Lung (tissue), 12 donors: Measurements from ENCODE around the gene SFSWAP. TPM values are rescaled to one million over a fixed set of nuclear protein-coding genes. Genes with fewer than 3 reads are reported as not detected.

Experiments used
- ATAC-seq: fragments of 200-7000 bp; cut with Tn5 transposase; one replicate; pipeline ENCODE4 v1.9.1; 2020; ENCODE audit warnings: moderate number of reproducible peaks; ENCODE audit not compliant: insufficient read depth, low FRiP score
- DNase-seq, 3 donors: peaks; one replicate each; pipeline ENCODE4 v3.0.0-alpha.2; 2013 to 2017
- H3K27ac ChIP-seq, 2 donors: one replicate each; pipeline ENCODE4 v1.5.1; 2013; ENCODE audit warnings: mild to moderate bottlenecking in 2 of 2, moderate library complexity in 2 of 2, control low read depth in 1 of 2, inconsistent platforms in 1 of 2, low read depth in 1 of 2, low read length in 1 of 2
- H3K27me3 ChIP-seq, 3 donors: one replicate each; pipeline ENCODE4 v1.5.1; 2013; ENCODE audit warnings: low read length in 2 of 3; ENCODE audit not compliant: control insufficient read depth in 3 of 3, insufficient read depth in 3 of 3
- H3K36me3 ChIP-seq, 4 donors: one replicate each; pipeline ENCODE4 v1.5.1; 2013; ENCODE audit warnings: low read length in 4 of 4, mild to moderate bottlenecking in 1 of 4, moderate library complexity in 1 of 4; ENCODE audit not compliant: control insufficient read depth in 4 of 4, insufficient read depth in 4 of 4
- H3K4me1 ChIP-seq, 5 donors: one replicate each; pipeline ENCODE4 v1.5.1; 2013; ENCODE audit warnings: low read length in 5 of 5, mild to moderate bottlenecking in 2 of 5, moderate library complexity in 1 of 5; ENCODE audit not compliant: control insufficient read depth in 5 of 5, insufficient read depth in 5 of 5
- H3K4me3 ChIP-seq: one replicate; pipeline ENCODE4 v1.5.1; 2013; ENCODE audit warnings: mild to moderate bottlenecking, control low read depth, moderate library complexity
- H3K9ac ChIP-seq, 2 donors: one replicate each; pipeline ENCODE4 v1.5.1; 2013; ENCODE audit warnings: low read length in 2 of 2, control low read depth in 1 of 2; ENCODE audit not compliant: insufficient read depth in 1 of 2
- H3K9me3 ChIP-seq, 4 donors: one replicate each; pipeline ENCODE4 v1.5.1; 2013; ENCODE audit warnings: low read length in 3 of 4, mild to moderate bottlenecking in 1 of 4, moderate library complexity in 1 of 4; ENCODE audit not compliant: control insufficient read depth in 4 of 4, insufficient read depth in 3 of 4
- WGBS, 2 donors: extraction: QIAGEN DNeasy Blood & Tissue Kit; methylation state at CpG; one replicate each; pipeline ENCODE4 v1.1.7; 2013; 5-methylcytosine and 5-hydroxymethylcytosine counted together
- polyA plus RNA-seq, 2 donors: library from polyadenylated mRNA; stranded (reverse); fragments of 200-250 nt; gene quantifications; one replicate each; pipeline ENCODE4 v1.2.1, GENCODE V29; 2013
- total RNA-seq, 2 donors: library from RNA; depleted of rRNA in 1 of 2; stranded (reverse); fragments of >200 nt in 1 of 2; gene quantifications; one replicate each; pipeline ENCODE4 v1.2.1, GENCODE V29; 2014 to 2021
- TF ChIP-seq, protein P1 (sequence below): IDR thresholded peaks from 2 replicates; pipeline ENCODE4 v1.5.1; 2012; ENCODE audit warnings: mild to moderate bottlenecking; ENCODE audit errors: control extremely low read depth, extremely low read depth
- donor health status: control.
- donor health status: control.
- donor health status: Bipolar disorder and iron deficiency.
- donor health status: healthy.
- donor health status: DM: yes; HTN: yes; CAD: no.

Gene SFSWAP
- total and polyA plus RNA-seq, 4 donors = 23.3 to 49.9 (median 40.0) TPM

DNA sequence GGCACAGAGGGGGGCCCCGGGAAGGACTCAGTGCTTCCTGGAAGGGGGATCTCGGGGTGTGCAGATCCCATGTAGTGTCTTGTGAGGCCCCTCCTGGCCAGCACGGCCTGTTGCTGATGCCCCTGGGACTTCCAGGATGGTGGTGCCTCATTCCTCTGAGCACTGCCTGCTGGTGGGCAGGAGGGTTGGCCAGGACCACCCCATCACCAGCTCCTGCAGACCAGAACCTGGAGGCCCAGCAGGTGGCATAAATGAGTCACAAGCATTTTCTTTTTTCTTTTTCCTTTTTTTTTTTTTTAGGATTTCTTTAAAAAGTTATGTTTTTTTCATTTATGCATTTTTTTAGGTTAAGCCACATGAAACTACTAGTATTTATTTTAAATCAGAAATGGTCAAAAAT lies 125.3 kb downstream of the SFSWAP start:
- TF ChIP-seq, protein P1, sequence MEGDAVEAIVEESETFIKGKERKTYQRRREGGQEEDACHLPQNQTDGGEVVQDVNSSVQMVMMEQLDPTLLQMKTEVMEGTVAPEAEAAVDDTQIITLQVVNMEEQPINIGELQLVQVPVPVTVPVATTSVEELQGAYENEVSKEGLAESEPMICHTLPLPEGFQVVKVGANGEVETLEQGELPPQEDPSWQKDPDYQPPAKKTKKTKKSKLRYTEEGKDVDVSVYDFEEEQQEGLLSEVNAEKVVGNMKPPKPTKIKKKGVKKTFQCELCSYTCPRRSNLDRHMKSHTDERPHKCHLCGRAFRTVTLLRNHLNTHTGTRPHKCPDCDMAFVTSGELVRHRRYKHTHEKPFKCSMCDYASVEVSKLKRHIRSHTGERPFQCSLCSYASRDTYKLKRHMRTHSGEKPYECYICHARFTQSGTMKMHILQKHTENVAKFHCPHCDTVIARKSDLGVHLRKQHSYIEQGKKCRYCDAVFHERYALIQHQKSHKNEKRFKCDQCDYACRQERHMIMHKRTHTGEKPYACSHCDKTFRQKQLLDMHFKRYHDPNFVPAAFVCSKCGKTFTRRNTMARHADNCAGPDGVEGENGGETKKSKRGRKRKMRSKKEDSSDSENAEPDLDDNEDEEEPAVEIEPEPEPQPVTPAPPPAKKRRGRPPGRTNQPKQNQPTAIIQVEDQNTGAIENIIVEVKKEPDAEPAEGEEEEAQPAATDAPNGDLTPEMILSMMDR = no peak
- no peak overlapping the region for H3K9ac ChIP-seq
- H3K27ac ChIP-seq = no peak overlapping the region
- H3K9me3 ChIP-seq = peaks cover 0 to 2% (median 0%) of the 10 kb centered on the region in 4 donors
- no peak for DNase-seq
- H3K36me3 ChIP-seq = no peaks in the 10 kb centered on the region
- 61 to 83% methylated on average over 3 of the region's 3 CpGs for WGBS, 2 donors
- no peak for ATAC-seq
- H3K4me3 ChIP-seq = no peak overlapping the region
- peaks cover 0 to 14% (median 13%) of the 10 kb centered on the region in 3 donors for H3K27me3 ChIP-seq
- peaks cover 0 to 9% (median 0%) of the 10 kb centered on the region in 5 donors for H3K4me1 ChIP-seq

DNA sequence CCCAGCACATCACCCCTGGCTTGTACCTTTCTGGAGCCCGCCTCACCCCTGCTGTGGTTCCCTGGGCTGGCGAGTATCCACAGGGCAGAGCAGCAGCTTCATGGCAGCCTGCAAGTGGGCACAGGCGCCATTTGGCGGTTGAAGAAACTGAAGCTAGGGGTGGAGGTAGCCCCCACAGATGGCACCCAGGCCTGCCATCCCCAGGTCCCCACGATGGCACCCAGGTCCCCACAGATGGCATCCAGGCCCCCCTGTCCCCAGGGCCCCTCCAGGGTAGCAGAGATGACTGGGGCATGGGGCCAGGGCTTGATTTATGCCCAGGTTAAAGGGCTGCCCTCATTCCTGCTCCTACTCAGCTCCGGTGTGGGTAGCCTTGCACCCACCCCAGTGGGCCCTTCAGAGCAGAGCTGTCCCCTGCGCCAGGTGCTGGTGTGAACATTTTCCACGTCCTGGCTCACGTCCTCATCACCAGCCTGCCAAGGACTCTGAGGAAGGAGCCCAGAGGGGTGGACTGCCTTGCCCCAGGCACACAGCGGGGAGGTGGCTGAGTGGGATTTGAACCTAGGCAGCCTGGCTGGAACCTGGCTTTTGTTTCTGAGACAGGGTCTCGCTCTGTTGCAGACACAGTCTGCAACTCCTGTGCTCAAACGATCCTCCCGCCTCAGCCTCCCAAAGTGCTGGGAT lies 126.0 kb downstream of the SFSWAP start:
- no peak overlapping the region for H3K27ac ChIP-seq
- H3K4me1 ChIP-seq = peaks cover 0 to 5% (median 0%) of the 10 kb centered on the region in 5 donors
- no peak for DNase-seq
- 77 to 88% methylated on average over 13 of the region's 13 CpGs for WGBS, 2 donors
- no peak for ATAC-seq
- H3K9ac ChIP-seq = no peak overlapping the region
- TF ChIP-seq, protein P1 = no peak
- H3K4me3 ChIP-seq = no peak overlapping the region
- no peaks in the 10 kb centered on the region for H3K36me3 ChIP-seq
- peaks cover 0 to 2% (median 0%) of the 10 kb centered on the region in 4 donors for H3K9me3 ChIP-seq
- H3K27me3 ChIP-seq = peaks cover 0 to 13% (median 8%) of the 10 kb centered on the region in 3 donors

DNA sequence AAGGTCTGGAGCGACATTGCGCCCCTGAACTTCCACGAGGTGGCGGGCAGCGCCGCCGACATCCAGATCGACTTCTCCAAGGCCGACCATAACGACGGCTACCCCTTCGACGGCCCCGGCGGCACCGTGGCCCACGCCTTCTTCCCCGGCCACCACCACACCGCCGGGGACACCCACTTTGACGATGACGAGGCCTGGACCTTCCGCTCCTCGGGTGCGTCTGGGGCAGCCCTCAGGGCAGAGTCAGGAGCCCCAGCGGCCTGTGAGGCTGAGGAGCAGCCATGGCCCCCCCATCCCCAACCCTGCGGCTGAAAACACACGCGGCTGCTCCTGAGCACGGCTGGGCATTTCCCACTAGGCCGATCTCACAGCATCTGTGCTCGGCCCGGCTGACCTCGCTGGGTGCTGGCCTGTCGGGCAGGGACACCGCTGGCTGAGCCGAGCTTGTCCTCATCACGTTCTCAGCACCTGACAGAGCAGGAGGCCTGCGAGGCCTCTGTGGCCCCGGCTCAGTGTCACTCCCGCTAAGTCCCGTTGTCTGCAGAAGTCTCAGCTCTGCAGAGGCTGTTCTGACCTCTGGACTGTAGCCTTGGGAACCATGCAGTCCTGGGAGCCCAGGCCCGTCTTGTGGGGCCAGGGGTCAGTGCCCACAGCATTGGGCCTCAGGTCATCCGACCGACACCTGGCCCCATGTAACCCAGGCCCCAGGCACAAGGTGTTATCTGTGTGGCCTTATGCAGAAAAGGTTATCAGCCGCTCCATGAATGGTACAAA lies 129.9 kb downstream of the SFSWAP start:
- no peaks in the 10 kb centered on the region for H3K4me1 ChIP-seq
- WGBS, 2 donors = 89 to 93% methylated on average over 46 of the region's 46 CpGs
- no peak for ATAC-seq
- TF ChIP-seq, protein P1 = no peak
- no peaks in the 10 kb centered on the region for H3K27me3 ChIP-seq
- H3K9me3 ChIP-seq = no peaks in the 10 kb centered on the region
- H3K9ac ChIP-seq = no peak overlapping the region
- peaks cover 0 to 1% (median 0%) of the 10 kb centered on the region in 4 donors for H3K36me3 ChIP-seq
- no peak overlapping the region for H3K4me3 ChIP-seq
- H3K27ac ChIP-seq = no peak overlapping the region
- DNase-seq = no peak
